Stimulated activated CD4-positive, alpha-beta T cell treated with anti-CD3 and anti-CD28 coated beads, Interleukin-1b, Interleukin-23, amount 100 ng/mL, for 48 hours (primary cell): Measurements from ENCODE around the gene CDC45.

Experiments
- DNase-seq: peaks from one replicate; pipeline ENCODE4 v3.0.0-alpha.2; 2020

CDC45 gene

GRCh38 chr22:19567157-19568009, 87.7 kb downstream of the CDC45 start:
- DNase-seq, result no peak

GRCh38 chr22:19568337-19569275, 88.9 kb downstream of the CDC45 start:
- no peak for DNase-seq

- no peak for DNase-seq
Measured at GRCh38 chr22:19569276-19569640, 89.5 kb downstream of the CDC45 start.

GRCh38 chr22:19569976-19570375, 90.3 kb downstream of the CDC45 start:
- DNase-seq, result no peak
